H1 (cell line): ENCODE measurements around the gene IL1RAPL1. TPM values are rescaled to one million over a fixed set of nuclear protein-coding genes. Genes with fewer than 3 reads are reported as not detected.

ENCODE experiments used
- CTCF ChIA-PET: fragments of 300-600 bp; sonication (Branson Sonifier 250); formaldehyde crosslinking; loops from one replicate; lab custom pipeline; 2021; ENCODE audit not compliant: partially characterized antibody; lab: Charles Lee
- POLR2A ChIA-PET: fragments of 300-600 bp; sonication (Branson Sonifier 250); formaldehyde crosslinking; loops from one replicate; lab custom pipeline; 2021; ENCODE audit warnings: inconsistent platforms; ENCODE audit not compliant: partially characterized antibody; lab: Charles Lee
- DNase-seq, 2 experiments: peaks; one replicate each; pipeline versions ENCODE4 v3.0.0 to v3.0.0-alpha.2; 2010 to 2022; ENCODE audit warnings: low spot score in 2 of 2, low read depth in 1 of 2, mixed read lengths in 1 of 2
- FAIRE-seq: peaks from 2 replicates; lab custom pipeline; 2011; peaks lifted over from hg19 to GRCh38; lab: Jason Lieb, UNC
- H2AFZ ChIP-seq: 2 replicates; pipeline ENCODE4 v1.8.1; 2012; ENCODE audit warnings: low read length, inconsistent platforms
- H2AK5ac ChIP-seq: 2 replicates; pipeline ENCODE4 v1.6.1; 2013; ENCODE audit warnings: low read depth, low read length
- H2BK120ac ChIP-seq: replicated peaks from 2 replicates; pipeline ENCODE3; 2013; ENCODE audit warnings: low read depth, low read length, inconsistent platforms
- H2BK12ac ChIP-seq: 2 replicates; pipeline ENCODE4 v1.6.1; 2013; ENCODE audit warnings: low read depth, low read length
- H2BK15ac ChIP-seq: 2 replicates; pipeline ENCODE4 v1.6.1; 2013; ENCODE audit warnings: low read length
- H2BK20ac ChIP-seq: 2 replicates; pipeline ENCODE4 v1.6.1; 2013; ENCODE audit warnings: low read length
- H2BK5ac ChIP-seq: 2 replicates; pipeline ENCODE4 v1.6.1; 2013; ENCODE audit warnings: low read depth, low read length
- H3K14ac ChIP-seq: 2 replicates; pipeline ENCODE4 v1.6.1; 2013; ENCODE audit warnings: inconsistent platforms; ENCODE audit not compliant: insufficient read length
- H3K18ac ChIP-seq: 2 replicates; pipeline ENCODE4 v1.6.1; 2013; ENCODE audit warnings: low read length; ENCODE audit errors: extremely low read depth
- H3K23ac ChIP-seq: 2 replicates; pipeline ENCODE4 v1.6.1; 2013; ENCODE audit warnings: inconsistent platforms; ENCODE audit not compliant: insufficient read length
- H3K23me2 ChIP-seq: 2 replicates; pipeline ENCODE4 v1.6.1; 2013; ENCODE audit warnings: low read depth, low read length
- H3K27ac ChIP-seq: 2 replicates; pipeline ENCODE4 v1.6.1; 2011; ENCODE audit warnings: low read depth, low read length, inconsistent platforms
- H3K27me3 ChIP-seq, 4 experiments: replicated peaks in 1 of 4; 1 replicate in 1 of 4; 2 replicates in 3 of 4; pipeline versions ENCODE4 v1.6.1 to v1.8.1; 2011 to 2013; ENCODE audit warnings: low read length in 3 of 4, mild to moderate bottlenecking in 3 of 4, inconsistent platforms in 2 of 4, mixed read lengths in 2 of 4, moderate library complexity in 1 of 4; ENCODE audit not compliant: control insufficient read depth in 3 of 4, insufficient read depth in 3 of 4; ENCODE audit errors: extremely low read depth in 1 of 4
- H3K36me3 ChIP-seq, 4 experiments: 2 replicates each; pipeline versions ENCODE4 v1.6.1 to v1.8.1; 2011 to 2013; ENCODE audit warnings: mild to moderate bottlenecking in 4 of 4, low read length in 3 of 4, moderate library complexity in 2 of 4, control low read depth in 1 of 4, inconsistent platforms in 1 of 4; ENCODE audit not compliant: insufficient read depth in 4 of 4, control insufficient read depth in 2 of 4
- H3K4ac ChIP-seq: replicated peaks from 2 replicates; pipeline ENCODE3; 2013; ENCODE audit warnings: low read length, low read depth, mixed read lengths, inconsistent platforms; ENCODE audit not compliant: insufficient read length
- H3K4me1 ChIP-seq, 4 experiments: replicated peaks in 1 of 4; 1 replicate in 1 of 4; 2 replicates in 3 of 4; pipeline versions ENCODE4 v1.6.1 to v1.8.1; 2011 to 2013; ENCODE audit warnings: low read length in 3 of 4, inconsistent platforms in 2 of 4, mixed read lengths in 1 of 4; ENCODE audit not compliant: insufficient read depth in 4 of 4, control insufficient read depth in 3 of 4
- H3K4me2 ChIP-seq, 2 experiments: 2 replicates each; pipeline versions ENCODE4 v1.6.1 to v1.8.1; 2011 to 2013; ENCODE audit warnings: low read depth in 2 of 2, low read length in 2 of 2, control low read depth in 1 of 2, inconsistent platforms in 1 of 2, mild to moderate bottlenecking in 1 of 2; ENCODE audit not compliant: insufficient read depth in 1 of 2
- H3K4me3 ChIP-seq, 4 experiments: fragments of 200-600, 300-600 bp in 1 of 4; sonication (generic), shearing (Covaris generic), sonication (Bioruptor Twin) in 1 of 4; 2 replicates each; pipeline versions ENCODE4 v1.5.1 to v1.8.1; 2011 to 2016; ENCODE audit warnings: low read length in 4 of 4, low read depth in 3 of 4, control low read depth in 2 of 4, inconsistent platforms in 2 of 4, mild to moderate bottlenecking in 2 of 4, mixed read lengths in 1 of 4, moderate library complexity in 1 of 4; ENCODE audit not compliant: insufficient read depth in 2 of 4; ENCODE audit errors: extremely low read depth in 1 of 4
- H3K56ac ChIP-seq: replicated peaks from 2 replicates; pipeline ENCODE3; 2013; ENCODE audit warnings: low read depth, mild to moderate bottlenecking, mixed read lengths, low read length, inconsistent platforms; ENCODE audit not compliant: insufficient read length
- H3K79me1 ChIP-seq: 2 replicates; pipeline ENCODE4 v1.6.1; 2013; ENCODE audit warnings: low read depth, low read length, control low read depth
- H3K79me2 ChIP-seq, 2 experiments: 2 replicates each; pipeline versions ENCODE4 v1.6.1 to v1.8.1; 2012 to 2013; ENCODE audit warnings: low read length in 2 of 2, mild to moderate bottlenecking in 2 of 2, inconsistent platforms in 1 of 2; ENCODE audit not compliant: insufficient read depth in 2 of 2, control insufficient read depth in 1 of 2
- H3K9ac ChIP-seq, 4 experiments: replicated peaks in 1 of 4; 1 replicate in 1 of 4; 2 replicates in 3 of 4; pipeline versions ENCODE4 v1.6.1 to v1.8.1; 2011 to 2013; ENCODE audit warnings: low read depth in 3 of 4, low read length in 3 of 4, control low read depth in 2 of 4, mild to moderate bottlenecking in 2 of 4, moderate library complexity in 2 of 4, inconsistent platforms in 1 of 4; ENCODE audit errors: extremely low read depth in 1 of 4
- H3K9me3 ChIP-seq, 2 experiments: 2 replicates each; pipeline versions ENCODE4 v1.6.1 to v1.8.1; 2012 to 2013; ENCODE audit warnings: mild to moderate bottlenecking in 2 of 2, moderate library complexity in 2 of 2, control low read depth in 1 of 2, inconsistent platforms in 1 of 2, low read depth in 1 of 2, low read length in 1 of 2, mixed read lengths in 1 of 2; ENCODE audit not compliant: insufficient read depth in 2 of 2
- H4K20me1 ChIP-seq, 2 experiments: replicated peaks in 1 of 2; 2 replicates each; pipeline versions ENCODE3 to v1.8.1; 2011 to 2013; ENCODE audit warnings: inconsistent platforms in 2 of 2, low read length in 2 of 2, mild to moderate bottlenecking in 1 of 2; ENCODE audit not compliant: insufficient read depth in 2 of 2, control insufficient read depth in 1 of 2
- H4K5ac ChIP-seq: 2 replicates; pipeline ENCODE4 v1.6.1; 2013; ENCODE audit warnings: low read length, low read depth, mixed read lengths, inconsistent platforms; ENCODE audit not compliant: insufficient read length
- H4K8ac ChIP-seq: 2 replicates; pipeline ENCODE4 v1.8.0; 2013; ENCODE audit warnings: mild to moderate bottlenecking, moderate library complexity, low read length, inconsistent platforms; ENCODE audit not compliant: insufficient read depth; ENCODE audit errors: extremely low read depth
- H4K91ac ChIP-seq: replicated peaks from 2 replicates; pipeline ENCODE3; 2013; ENCODE audit warnings: low read length, mixed read lengths, inconsistent platforms; ENCODE audit not compliant: insufficient read length
- CBX8 ChIP-seq: fragments of 300-800, 300-1000 bp; sonication (generic); IDR thresholded peaks from 2 replicates; pipeline ENCODE4 v1.7.1; 2016; ENCODE audit warnings: low read depth, low read length, borderline replicate concordance
- CTCF ChIP-seq, 3 experiments: IDR thresholded peaks; 1 replicate in 2 of 3; 2 replicates in 1 of 3; pipeline versions ENCODE4 v1.5.1 to v1.6.1; 2011; ENCODE audit warnings: low read length in 3 of 3, mild to moderate bottlenecking in 3 of 3, inconsistent platforms in 2 of 3, low read depth in 1 of 3, moderate library complexity in 1 of 3; ENCODE audit not compliant: insufficient read depth in 1 of 3; ENCODE audit errors: control extremely low read depth in 1 of 3
- E2F6 ChIP-seq: IDR thresholded peaks from 2 replicates; pipeline ENCODE4 v1.6.1; 2012; ENCODE audit warnings: inconsistent platforms
- GTF2F1 ChIP-seq: IDR thresholded peaks from 2 replicates; pipeline ENCODE4 v1.6.1; 2012; ENCODE audit warnings: low read depth, low read length, improper control_type of control experiment, borderline replicate concordance
- JUND ChIP-seq: IDR thresholded peaks from 2 replicates; pipeline ENCODE4 v1.6.1; 2011; ENCODE audit warnings: mild to moderate bottlenecking, improper control_type of control experiment, low read length
- KDM1A ChIP-seq: fragments of 200-600, 300-600 bp; sonication (generic); IDR thresholded peaks from 2 replicates; pipeline ENCODE4 v1.7.1; 2016; ENCODE audit warnings: mild to moderate bottlenecking, low read length, borderline replicate concordance
- MAFK ChIP-seq: IDR thresholded peaks from 2 replicates; pipeline ENCODE4 v1.6.1; 2012; ENCODE audit warnings: low read depth, mild to moderate bottlenecking, improper control_type of control experiment, low read length
- NRF1 ChIP-seq: IDR thresholded peaks from 2 replicates; pipeline ENCODE4 v1.6.1; 2011; ENCODE audit warnings: mild to moderate bottlenecking, low read depth, low read length, improper control_type of control experiment
- SAP30 ChIP-seq: fragments of 300-600 bp; sonication (generic); IDR thresholded peaks from 2 replicates; pipeline ENCODE4 v1.7.1; 2012; ENCODE audit warnings: low read length, moderate library complexity, mild to moderate bottlenecking, inconsistent platforms; ENCODE audit not compliant: insufficient read depth, insufficient replicate concordance
- SUZ12 ChIP-seq: fragments of 200-600 bp; sonication (generic); IDR thresholded peaks from 2 replicates; pipeline ENCODE4 v1.6.1; 2012; ENCODE audit warnings: mild to moderate bottlenecking, inconsistent platforms, low read length, moderate library complexity, mixed read lengths
- YY1 ChIP-seq: IDR thresholded peaks from 2 replicates; pipeline ENCODE4 v1.6.1; 2011; ENCODE audit warnings: low read depth, mild to moderate bottlenecking, low read length
- WGBS, 2 experiments: shearing (Covaris generic) in 1 of 2; methylation state at CpG; one replicate each; pipeline versions ENCODE4 v1.1.6 to v1.1.7; 2013 to 2015; ENCODE audit warnings: low lambda C conversion rate in 2 of 2, mixed read lengths in 2 of 2, inconsistent platforms in 1 of 2, low coverage in 1 of 2, missing lambda C conversion rate in 1 of 2; ENCODE audit not compliant: insufficient replicate concordance in 2 of 2, insufficient coverage in 1 of 2, insufficient read length in 1 of 2; ENCODE audit errors: extremely low coverage in 1 of 2, missing lambda C conversion rate in 1 of 2; 5-methylcytosine and 5-hydroxymethylcytosine counted together
- polyA plus RNA-seq, 7 experiments: library from polyadenylated mRNA; depleted of rRNA in 3 of 7; stranded (reverse) in 5 of 7; unstranded in 2 of 7; fragments of >200 nt in 5 of 7; fragments of 200-250 nt in 2 of 7; gene quantifications; 1 replicate in 5 of 7; 2 replicates in 1 of 7; 4 replicates in 1 of 7; pipeline versions ENCODE4 v1.2.1 to v1.2.3, GENCODE V29; 2011 to 2013; ENCODE audit warnings: missing spikeins in 2 of 7, mixed read lengths in 2 of 7
- total RNA-seq: library from RNA; stranded (reverse); fragmentation: NEBNext Ultra II Directional; extraction: Animal tissue kit (Norgen Biotek cat#: 25700); gene quantifications from 2 replicates; pipeline ENCODE4 v1.2.1, GENCODE V29; 2021

The IL1RAPL1 gene
- total and polyA plus RNA-seq, 2 of the 8 experiments (the other 6 are each of a cell fraction or from before 2014, with no cell fraction given) = 0.11 to 0.35 TPM

DNA sequence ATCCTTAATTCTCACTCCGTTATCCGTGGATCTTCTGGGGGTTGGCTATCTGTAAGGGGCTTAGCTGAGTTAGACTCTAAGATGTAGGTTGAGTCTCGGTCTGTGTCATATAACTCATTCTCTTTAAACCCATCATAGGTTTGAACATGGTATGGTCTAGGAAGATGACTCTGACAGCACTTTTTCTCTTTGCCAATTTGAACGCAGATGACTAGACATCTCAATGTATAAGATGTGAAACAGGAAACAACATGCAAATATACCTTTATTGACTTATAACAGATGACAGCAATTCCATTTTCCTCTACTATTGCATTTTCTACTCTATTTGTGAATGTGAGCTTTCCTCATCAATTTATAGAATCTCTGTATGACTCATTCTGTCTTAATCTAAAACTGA, 993.3 kb downstream of the IL1RAPL1 start:
- Histone ChIP-seq H4K91ac (no peak overlapping the region), H3K4ac (no peak overlapping the region), H3K56ac (no peak overlapping the region), H2BK20ac (no peak overlapping the region), H3K23ac (no peak overlapping the region), H3K18ac (no peak overlapping the region), H3K4me3 (no peak overlapping the region), H4K8ac (no peak overlapping the region), H3K9me3 (no peaks in the 10 kb centered on the region), H3K79me1 (no peaks in the 10 kb centered on the region), H3K36me3 (no peaks in the 10 kb centered on the region), H4K5ac (no peak overlapping the region), H2AK5ac (no peak overlapping the region), H3K14ac (no peak overlapping the region), H3K27me3 (no peaks in the 10 kb centered on the region), H2AFZ (no peak overlapping the region), H3K4me1 (no peaks in the 10 kb centered on the region), H3K79me2 (no peaks in the 10 kb centered on the region), H3K9ac (no peak overlapping the region), H2BK12ac (no peak overlapping the region), H2BK5ac (no peak overlapping the region), H4K20me1 (no peaks in the 10 kb centered on the region), H2BK120ac (no peak overlapping the region), H3K4me2 (no peak overlapping the region), H2BK15ac (no peak overlapping the region), H3K23me2 (no peaks in the 10 kb centered on the region), H3K27ac (no peak overlapping the region)
- ChIA-PET CTCF (no interaction called here), POLR2A (no interaction called here)
- WGBS, 2 experiments = 98% methylated on average over 4 of the region's 4 CpGs; no CpG with 5 or more reads in 1 of the 2 experiments
- no peak for DNase-seq
- FAIRE-seq = no peak
- TF ChIP-seq MAFK (no peak), KDM1A (no peak), GTF2F1 (no peak), SAP30 (no peak), CTCF (IDR thresholded peaks at IDR 0.05; ENCODE audit: control extremely low read depth in 1 of 3, insufficient read depth in 1 of 3, low read depth in 1 of 3, low read length in 3 of 3) (no peak), E2F6 (no peak), JUND (no peak), NRF1 (no peak), SUZ12 (no peak), YY1 (no peak), CBX8 (no peak)
